Measurements from ENCODE around the gene TTPAL.

The TTPAL gene

DNA sequence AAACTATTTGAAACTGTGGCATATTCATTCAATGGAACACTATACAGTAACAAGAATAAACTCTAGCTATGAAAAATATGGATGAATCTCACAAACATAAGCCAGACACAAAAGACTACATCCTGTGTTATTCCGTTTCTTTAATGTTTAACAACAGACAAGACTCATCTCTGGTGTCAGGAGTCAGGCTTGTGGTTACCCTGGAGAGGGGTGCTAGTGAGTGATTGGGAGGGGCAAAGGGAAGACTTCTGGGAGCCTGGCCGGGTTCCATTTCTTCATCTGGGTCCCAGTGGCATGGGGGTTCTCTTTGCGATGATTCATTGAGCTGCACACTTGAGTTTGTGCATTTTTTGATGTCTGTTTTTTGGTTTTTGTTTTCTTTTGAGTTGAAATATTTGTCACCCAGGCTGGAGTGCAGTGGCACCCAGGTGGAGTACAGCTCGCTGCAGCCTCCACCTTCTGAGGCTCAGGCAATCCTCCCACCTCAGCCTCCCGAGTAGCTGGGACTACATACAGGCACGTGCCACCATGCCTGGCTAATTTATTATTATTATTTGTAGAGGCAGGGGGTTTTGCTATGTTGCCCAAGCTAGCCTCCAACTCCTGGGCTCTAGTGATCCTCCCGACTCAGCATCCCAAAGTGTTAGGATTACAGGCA is 21.2 kb upstream of the TTPAL start (continued):
- TF ChIP-seq, protein P1, sequence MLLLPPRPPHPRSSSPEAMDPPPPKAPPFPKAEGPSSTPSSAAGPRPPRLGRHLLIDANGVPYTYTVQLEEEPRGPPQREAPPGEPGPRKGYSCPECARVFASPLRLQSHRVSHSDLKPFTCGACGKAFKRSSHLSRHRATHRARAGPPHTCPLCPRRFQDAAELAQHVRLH (tag by site-specific recombination; IDR thresholded peaks at IDR 0.05): no peak
- TF ChIP-seq ZNF239 (tag by site-specific recombination; IDR thresholded peaks at IDR 0.05): no peak
- no peak for TF ChIP-seq ZNF677 (tag by site-specific recombination; IDR thresholded peaks at IDR 0.05)

DNA sequence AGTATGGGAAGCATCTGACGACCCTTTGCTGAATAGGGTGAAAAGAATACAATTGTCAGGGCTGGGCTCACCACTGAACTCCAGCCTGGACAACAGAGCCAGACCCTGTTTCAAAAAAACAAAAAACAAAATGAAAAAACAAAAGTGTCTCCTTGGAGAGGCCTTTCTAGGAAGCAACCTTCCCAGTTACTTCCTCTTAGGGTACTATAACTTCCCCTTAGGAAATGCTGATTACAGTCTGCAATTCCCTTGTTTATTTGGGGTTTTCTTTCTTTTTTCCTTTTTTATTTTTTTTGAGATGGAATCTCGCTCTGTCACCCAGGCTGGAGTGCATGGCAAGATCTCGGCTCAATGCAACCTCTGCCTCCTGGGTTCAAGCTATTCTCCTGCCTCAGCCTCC is 20.5 kb upstream of the TTPAL start:
- no peaks in the 10 kb centered on the region for H3K4me1 ChIP-seq (ENCODE audit: control insufficient read depth, insufficient read depth, low read length)
- no peaks in the 10 kb centered on the region for H3K36me3 ChIP-seq (ENCODE audit: control insufficient read depth in 2 of 2, insufficient read depth in 1 of 2, low read length in 2 of 2)
- ChIA-PET POLR2A (no interaction called here), CTCF (interaction anchor here (0.7 kb wide), 1 partner anchor 69 kb away, joined by 3 read pairs; no protein-coding TSS in a partner anchor)
- H3K9me3 ChIP-seq (ENCODE audit: control insufficient read depth, insufficient read depth, low read depth, low read length): no peaks in the 10 kb centered on the region
- no peak overlapping the region for H3K27ac ChIP-seq (ENCODE audit: extremely low read depth, low read depth, low read length)
- H3K4me3 ChIP-seq (ENCODE audit: low read depth, low read length): no peak overlapping the region
- TF ChIP-seq, protein P2, sequence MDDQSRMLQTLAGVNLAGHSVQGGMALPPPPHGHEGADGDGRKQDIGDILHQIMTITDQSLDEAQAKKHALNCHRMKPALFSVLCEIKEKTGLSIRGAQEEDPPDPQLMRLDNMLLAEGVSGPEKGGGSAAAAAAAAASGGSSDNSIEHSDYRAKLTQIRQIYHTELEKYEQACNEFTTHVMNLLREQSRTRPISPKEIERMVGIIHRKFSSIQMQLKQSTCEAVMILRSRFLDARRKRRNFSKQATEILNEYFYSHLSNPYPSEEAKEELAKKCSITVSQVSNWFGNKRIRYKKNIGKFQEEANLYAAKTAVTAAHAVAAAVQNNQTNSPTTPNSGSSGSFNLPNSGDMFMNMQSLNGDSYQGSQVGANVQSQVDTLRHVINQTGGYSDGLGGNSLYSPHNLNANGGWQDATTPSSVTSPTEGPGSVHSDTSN (CRISPR knock-in tag; IDR thresholded peaks at IDR 0.05): no peak
- TF ChIP-seq, protein P3, sequence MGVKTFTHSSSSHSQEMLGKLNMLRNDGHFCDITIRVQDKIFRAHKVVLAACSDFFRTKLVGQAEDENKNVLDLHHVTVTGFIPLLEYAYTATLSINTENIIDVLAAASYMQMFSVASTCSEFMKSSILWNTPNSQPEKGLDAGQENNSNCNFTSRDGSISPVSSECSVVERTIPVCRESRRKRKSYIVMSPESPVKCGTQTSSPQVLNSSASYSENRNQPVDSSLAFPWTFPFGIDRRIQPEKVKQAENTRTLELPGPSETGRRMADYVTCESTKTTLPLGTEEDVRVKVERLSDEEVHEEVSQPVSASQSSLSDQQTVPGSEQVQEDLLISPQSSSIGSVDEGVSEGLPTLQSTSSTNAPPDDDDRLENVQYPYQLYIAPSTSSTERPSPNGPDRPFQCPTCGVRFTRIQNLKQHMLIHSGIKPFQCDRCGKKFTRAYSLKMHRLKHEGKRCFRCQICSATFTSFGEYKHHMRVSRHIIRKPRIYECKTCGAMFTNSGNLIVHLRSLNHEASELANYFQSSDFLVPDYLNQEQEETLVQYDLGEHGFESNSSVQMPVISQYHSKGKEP (tag by site-specific recombination; IDR thresholded peaks at IDR 0.05): no peak
- TF ChIP-seq MYNN (tag by site-specific recombination; IDR thresholded peaks at IDR 0.05; ENCODE audit: borderline replicate concordance) (no peak), ZNF473 (tag by site-specific recombination; IDR thresholded peaks at IDR 0.05) (no peak), ZNF214 (tag by site-specific recombination; IDR thresholded peaks at IDR 0.05; ENCODE audit: borderline replicate concordance) (no peak), KLF1 (tag by site-specific recombination; IDR thresholded peaks at IDR 0.05) (no peak), ZNF311 (tag by site-specific recombination; IDR thresholded peaks at IDR 0.05; ENCODE audit: borderline replicate concordance) (no peak), ZNF221 (tag by site-specific recombination; IDR thresholded peaks at IDR 0.05; ENCODE audit: borderline replicate concordance) (no peak), ZNF585B (tag by site-specific recombination; IDR thresholded peaks at IDR 0.05) (no peak), ZNF335 (tag by site-specific recombination; conservative IDR thresholded peaks at IDR 0.05) (no peak), ZNF548 (tag by site-specific recombination; IDR thresholded peaks at IDR 0.05) (no peak), ZNF350 (tag by site-specific recombination; IDR thresholded peaks at IDR 0.05) (no peak)
- TF ChIP-seq, protein P4, sequence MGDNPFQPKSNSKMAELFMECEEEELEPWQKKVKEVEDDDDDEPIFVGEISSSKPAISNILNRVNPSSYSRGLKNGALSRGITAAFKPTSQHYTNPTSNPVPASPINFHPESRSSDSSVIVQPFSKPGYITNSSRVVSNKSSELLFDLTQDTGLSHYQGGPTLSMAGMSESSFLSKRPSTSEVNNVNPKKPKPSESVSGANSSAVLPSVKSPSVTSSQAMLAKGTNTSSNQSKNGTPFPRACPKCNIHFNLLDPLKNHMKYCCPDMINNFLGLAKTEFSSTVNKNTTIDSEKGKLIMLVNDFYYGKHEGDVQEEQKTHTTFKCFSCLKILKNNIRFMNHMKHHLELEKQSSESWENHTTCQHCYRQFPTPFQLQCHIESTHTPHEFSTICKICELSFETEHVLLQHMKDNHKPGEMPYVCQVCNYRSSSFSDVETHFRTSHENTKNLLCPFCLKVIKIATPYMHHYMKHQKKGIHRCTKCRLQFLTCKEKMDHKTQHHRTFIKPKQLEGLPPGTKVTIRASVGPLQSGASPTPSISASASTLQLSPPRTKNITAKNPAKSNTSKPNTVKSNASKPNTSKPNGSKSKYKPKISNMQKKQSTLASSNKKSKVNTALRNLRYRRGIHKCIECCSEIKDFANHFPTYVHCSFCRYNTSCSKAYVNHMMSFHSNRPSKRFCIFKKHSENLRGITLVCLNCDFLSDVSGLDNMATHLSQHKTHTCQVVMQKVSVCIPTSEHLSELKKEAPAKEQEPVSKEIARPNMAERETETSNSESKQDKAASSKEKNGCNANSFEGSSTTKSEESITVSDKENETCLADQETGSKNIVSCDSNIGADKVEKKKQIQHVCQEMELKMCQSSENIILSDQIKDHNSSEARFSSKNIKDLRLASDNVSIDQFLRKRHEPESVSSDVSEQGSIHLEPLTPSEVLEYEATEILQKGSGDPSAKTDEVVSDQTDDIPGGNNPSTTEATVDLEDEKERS (tag by site-specific recombination; IDR thresholded peaks at IDR 0.05): no peak
- TF ChIP-seq, protein P5, sequence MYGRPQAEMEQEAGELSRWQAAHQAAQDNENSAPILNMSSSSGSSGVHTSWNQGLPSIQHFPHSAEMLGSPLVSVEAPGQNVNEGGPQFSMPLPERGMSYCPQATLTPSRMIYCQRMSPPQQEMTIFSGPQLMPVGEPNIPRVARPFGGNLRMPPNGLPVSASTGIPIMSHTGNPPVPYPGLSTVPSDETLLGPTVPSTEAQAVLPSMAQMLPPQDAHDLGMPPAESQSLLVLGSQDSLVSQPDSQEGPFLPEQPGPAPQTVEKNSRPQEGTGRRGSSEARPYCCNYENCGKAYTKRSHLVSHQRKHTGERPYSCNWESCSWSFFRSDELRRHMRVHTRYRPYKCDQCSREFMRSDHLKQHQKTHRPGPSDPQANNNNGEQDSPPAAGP (tag by site-specific recombination; IDR thresholded peaks at IDR 0.05): no peak
- TF ChIP-seq, protein P6, sequence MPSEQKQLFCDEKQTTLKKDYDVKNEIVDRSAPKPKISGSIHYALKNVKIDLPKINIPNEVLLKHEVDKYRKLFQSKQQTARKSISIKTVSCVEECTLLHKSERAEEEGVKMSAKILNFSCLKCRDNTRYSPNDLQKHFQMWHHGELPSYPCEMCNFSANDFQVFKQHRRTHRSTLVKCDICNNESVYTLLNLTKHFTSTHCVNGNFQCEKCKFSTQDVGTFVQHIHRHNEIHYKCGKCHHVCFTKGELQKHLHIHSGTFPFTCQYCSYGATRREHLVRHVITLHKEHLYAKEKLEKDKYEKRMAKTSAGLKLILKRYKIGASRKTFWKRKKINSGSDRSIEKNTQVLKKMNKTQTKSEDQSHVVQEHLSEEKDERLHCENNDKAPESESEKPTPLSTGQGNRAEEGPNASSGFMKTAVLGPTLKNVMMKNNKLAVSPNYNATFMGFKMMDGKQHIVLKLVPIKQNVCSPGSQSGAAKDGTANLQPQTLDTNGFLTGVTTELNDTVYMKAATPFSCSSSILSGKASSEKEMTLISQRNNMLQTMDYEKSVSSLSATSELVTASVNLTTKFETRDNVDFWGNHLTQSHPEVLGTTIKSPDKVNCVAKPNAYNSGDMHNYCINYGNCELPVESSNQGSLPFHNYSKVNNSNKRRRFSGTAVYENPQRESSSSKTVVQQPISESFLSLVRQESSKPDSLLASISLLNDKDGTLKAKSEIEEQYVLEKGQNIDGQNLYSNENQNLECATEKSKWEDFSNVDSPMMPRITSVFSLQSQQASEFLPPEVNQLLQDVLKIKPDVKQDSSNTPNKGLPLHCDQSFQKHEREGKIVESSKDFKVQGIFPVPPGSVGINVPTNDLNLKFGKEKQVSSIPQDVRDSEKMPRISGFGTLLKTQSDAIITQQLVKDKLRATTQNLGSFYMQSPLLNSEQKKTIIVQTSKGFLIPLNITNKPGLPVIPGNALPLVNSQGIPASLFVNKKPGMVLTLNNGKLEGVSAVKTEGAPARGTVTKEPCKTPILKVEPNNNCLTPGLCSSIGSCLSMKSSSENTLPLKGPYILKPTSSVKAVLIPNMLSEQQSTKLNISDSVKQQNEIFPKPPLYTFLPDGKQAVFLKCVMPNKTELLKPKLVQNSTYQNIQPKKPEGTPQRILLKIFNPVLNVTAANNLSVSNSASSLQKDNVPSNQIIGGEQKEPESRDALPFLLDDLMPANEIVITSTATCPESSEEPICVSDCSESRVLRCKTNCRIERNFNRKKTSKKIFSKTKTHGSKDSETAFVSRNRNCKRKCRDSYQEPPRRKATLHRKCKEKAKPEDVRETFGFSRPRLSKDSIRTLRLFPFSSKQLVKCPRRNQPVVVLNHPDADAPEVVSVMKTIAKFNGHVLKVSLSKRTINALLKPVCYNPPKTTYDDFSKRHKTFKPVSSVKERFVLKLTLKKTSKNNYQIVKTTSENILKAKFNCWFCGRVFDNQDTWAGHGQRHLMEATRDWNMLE (tag by site-specific recombination; conservative IDR thresholded peaks at IDR 0.05; ENCODE audit: low read depth): no peak
